NOMO-1 treated with dmso at 0.1 percent for 144 hours (cell line): ENCODE measurements around the gene CDKL4.
"Not testable (repeated sequence)": the region's sequence is repeated elsewhere in the genome, so short reads cannot be mapped to it uniquely, and the experiment has no call there.

ENCODE experiments used
- DNase-seq: peaks from one replicate; lab custom pipeline; 2025; ENCODE audit not compliant: unreplicated experiment; lab: John Stamatoyannopoulos, UW

The CDKL4 gene

DNA sequence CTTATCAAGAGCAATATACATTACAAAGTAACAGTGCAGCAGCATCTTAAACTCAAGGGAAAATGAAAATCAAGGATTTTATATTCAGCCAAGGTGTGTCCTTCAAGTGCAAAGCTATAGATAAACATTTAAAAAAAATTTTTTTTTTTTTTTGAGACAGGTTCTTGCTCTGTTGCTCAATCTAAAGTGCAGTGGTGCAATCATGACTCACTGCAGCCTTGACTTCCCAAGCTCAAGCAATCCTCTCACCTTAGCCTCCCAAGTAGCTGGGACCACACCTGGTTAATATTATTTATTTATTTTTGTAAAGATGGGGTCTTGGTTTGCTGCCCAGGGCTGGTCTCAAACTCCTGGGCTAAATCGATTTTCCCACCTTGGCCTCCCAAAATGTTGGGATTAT, 9.0 kb downstream of the CDKL4 start:
- no peak for DNase-seq

DNA sequence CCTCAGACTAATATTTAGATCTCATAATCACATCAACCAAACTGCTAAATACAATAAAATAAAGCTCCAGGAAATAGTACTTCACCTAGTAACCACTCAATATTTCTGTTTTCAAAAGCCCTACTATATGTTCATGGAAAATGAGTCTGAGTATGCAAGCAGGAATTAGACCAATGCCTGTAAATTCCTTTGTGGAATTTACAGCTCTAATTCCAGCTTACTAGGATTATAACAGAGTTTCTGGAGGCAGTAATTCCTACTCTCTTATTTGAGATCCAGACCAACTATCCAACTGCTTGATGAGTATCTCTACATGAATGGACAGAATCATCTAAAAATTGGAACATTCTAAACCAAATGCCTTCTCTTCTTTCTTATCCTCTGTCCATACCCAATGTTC, 11.6 kb downstream of the CDKL4 start:
- DNase-seq: no peak

DNA sequence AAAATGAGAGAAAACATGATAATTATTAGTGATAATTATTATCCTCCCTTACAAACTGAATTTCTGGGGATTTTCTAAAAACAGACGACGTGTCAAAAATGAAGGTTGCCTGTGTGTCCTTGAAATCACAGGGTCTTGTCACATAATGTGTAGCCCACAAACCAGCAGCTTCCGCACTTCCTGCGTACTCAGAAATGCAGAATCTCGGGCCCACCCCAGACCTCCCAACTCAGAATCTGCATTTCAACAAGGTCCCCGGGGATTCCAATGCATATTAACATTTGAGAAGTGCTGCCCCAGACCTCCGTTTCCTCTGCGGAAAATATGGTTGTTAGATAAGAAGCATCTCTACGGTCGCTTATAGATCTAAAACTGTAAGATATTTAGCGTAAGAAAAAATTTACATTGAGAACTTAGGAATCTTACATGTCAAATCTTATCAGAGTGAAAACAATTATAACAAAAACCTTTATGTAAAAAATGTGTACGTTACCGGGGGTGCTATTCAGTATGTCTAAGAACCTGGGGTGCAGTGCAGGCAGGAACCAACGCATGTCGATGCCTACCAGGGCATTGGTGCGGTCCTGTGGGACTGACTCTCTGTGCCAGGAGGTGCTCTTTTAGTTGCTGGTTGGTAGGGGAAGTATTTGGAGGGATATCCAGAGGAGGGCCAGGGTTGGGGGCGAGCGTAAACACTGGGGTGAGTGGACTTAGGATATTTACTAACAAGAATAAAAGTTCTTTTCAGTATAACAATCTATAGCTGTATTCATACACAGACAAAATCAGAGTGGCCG, 15.2 kb downstream of the CDKL4 start:
- no peak for DNase-seq

DNA sequence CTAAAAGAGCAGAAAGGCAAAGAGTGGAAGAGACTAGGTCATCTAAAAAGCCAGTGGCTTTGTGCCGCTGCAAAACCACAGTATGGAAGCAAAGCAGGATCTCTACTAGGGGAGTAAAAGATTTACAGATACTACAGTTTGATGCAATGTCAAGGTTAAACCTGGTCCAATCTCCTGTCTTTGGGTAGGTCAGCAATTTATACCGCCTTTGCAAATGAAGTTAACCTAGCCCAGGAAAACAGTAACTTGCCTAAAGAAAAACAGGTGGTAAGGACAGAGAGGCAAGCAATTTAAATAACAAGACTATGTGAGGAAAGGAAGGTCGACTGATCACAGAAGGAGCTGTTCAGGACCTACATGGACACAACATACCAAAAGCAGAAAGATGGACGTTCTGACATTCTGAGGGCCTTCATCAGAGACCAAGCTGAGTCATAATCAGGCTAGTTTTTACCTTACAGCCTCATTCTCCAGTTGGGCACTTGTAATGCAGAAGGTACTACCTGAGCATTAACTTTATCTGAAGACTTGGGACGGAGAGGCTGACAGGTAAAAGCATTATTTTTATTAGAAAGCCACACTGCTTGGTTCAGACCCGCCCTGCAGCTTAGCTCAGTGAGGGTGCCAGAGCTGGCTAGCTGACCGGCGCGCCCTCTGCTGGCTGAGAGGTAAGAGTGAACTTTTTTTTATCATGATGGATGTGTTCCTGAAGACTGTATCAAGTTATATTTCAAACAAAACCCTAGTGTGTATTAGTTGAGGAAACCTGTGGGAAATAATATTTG, 15.9 kb downstream of the CDKL4 start:
- peak; percentile 45 for DNase-seq

- DNase-seq: no peak
These were observed 18.2 kb downstream of the CDKL4 start for GRCh38 chr2:39225567-39225966.

DNA sequence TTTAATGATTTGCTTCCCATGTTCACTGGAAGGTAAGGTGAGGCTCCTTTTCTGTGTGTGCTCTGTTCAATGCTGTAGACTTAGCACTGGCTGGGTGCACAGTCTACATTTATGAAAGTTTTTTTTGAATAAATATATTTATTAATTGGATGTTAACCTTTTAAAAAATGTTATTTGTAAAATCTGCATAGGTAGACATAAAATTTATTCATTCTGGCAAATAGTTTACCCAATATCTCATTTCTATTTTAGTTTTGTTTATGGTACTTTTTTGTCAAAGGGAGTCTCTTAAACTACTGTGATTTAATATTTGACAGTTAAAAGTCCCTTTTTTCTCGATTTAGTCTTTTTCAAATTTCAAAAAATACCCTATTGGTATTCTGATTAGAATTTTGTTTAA, 19.9 kb downstream of the CDKL4 start:
- DNase-seq: no peak

- DNase-seq: no peak
These were observed 22.3 kb downstream of the CDKL4 start for GRCh38 chr2:39221459-39221858.

DNA sequence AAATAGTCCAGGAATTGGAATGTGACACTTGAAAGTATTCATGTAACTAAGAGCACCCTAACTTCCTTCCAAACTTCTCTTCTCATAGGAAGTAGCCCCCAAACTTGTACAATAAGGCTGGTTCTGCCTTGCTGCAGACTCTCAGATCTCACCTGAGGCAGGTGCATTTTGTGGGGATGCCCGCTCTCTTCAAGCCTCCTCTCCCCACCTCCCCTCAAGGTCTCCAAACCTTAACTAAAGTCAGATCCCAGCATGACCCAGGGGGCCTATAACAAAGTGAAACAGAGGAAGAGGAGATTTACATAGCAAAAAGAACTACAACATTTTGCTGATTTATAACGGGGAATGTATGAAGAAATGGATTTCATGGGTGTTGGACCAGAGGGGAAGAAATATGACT, 23.6 kb downstream of the CDKL4 start:
- DNase-seq: no peak

GRCh38 chr2:39218391-39218790, 25.4 kb downstream of the CDKL4 start:
- no peak for DNase-seq

DNA sequence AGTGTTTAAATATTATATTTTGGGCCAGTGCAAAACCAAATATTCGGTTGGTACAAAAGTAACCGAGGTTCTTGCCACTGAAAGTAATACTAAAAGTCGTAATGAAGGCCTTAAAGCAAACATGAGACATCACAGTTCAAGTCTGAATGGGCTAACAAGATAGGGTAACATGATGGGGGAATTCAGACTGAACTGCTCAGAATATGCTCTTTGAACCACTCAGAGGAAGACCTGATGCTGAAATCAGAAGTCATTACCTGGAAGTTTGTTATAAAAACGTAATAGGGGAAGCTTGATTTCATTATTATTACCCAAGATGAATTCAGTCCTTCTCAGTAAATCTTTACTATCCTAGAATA, 26.6 kb downstream of the CDKL4 start:
- no peak for DNase-seq

DNA sequence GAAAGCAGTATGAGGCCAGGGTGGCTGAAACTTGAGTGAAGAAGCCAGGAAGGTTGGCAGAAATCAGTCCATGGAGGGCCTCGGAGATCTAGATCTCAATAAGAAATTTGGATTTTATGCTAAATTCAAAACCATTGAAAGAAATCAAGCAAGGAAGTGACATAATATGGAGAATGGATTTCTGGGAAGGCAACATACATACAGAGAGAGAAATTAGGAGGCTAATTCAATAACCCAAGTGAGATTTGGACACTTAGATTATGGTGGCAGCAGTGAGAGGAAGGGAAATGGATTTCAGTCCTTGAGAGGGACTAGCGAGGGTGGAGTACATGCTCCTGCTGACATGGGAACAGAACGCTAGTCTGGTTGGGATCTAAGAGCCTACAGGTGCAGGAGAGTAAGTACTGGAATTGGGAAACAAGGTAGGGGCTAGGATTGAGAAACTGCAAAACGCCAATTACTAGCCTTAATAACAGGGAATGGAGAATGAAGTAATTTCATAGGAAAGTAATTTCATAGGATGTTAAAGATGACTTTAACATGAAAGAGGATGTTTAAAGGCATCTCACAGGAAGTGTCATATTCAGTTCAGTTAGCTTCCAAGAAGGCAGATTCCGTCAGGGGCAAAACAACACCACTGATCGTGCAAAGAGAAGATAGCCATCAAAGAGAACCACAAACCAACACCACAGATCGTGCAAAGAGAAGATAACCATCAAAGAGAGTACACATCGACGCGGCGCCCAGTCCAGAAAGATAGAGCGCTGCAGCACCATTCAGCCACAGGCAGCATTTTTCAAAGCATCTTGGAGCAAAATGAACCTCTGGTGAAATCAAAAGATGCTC, 27.2 kb downstream of the CDKL4 start:
- no peak for DNase-seq

DNA sequence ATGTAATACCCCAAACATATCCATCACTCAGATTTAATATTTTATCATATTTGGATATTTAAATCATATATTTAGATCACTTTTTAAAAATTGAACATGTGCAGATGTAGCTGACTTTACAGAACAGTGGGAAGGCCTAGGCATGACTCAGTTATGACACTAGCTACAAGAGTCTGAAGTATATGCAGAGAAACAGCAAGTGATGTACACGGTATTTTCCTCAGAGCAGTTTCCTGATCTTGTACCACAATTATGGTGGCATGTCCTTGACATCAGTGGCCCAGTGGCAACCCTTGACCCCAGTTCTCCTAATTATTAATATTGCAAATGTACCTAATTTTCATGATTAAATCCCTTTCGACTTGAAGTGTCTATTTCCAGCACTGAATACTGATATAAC, 28.2 kb downstream of the CDKL4 start:
- DNase-seq: no peak

GRCh38 chr2:39213015-39213414, 30.8 kb downstream of the CDKL4 start:
- no peak for DNase-seq

DNA sequence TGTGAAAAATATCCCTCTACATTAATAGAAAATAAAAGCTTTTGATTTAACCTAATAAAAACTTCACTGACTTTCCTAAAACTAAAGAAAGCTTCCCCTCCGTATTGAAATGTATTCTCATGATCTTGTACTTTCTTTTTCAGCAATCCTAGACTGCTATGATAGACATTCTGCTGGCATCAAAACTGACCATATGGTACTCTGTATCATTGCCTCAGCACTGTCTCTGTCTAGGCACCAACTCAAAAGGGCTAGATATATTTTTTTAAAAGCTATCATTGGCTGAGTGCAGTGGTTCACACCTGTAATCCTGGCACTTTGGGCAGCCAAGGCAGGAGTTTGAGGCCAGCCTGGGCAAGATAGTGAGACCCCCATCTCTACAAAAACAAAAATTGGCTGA, 32.9 kb downstream of the CDKL4 start:
- no peak for DNase-seq

GRCh38 chr2:39203382-39203781, 40.4 kb downstream of the CDKL4 start:
- DNase-seq: no peak

GRCh38 chr2:39202639-39203369, 41.0 kb downstream of the CDKL4 start:
- no peak for DNase-seq

GRCh38 chr2:39197003-39197402, 46.8 kb downstream of the CDKL4 start:
- DNase-seq: not testable (repeated sequence)

- DNase-seq: no peak
These were observed 49.1 kb downstream of the CDKL4 start for GRCh38 chr2:39194686-39195085.

DNA sequence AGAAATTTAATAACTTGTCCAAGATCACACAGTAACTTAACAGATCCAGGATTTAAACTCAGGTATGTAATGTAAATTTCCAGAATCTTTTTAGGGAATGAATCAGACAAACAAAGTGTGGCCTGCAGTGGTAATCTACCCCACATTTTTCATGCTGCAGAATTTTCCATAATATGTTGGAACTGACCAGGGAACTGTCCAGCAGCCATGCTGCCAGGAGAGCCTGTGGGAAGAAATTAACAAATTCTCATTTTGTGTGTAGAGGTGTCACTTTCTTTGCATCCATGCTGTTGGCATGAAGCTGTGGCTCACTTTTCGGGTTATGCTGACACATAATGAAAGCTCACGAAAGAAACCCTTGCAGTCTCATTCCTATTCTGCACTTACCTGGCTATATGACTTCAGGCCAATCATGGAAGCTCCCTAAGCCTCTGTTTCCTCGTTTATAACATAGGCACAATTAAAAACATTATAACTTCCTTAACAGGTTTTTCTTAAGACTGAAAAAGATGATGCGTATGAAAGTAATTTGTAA, 54.7 kb downstream of the CDKL4 start:
- DNase-seq: no peak

DNA sequence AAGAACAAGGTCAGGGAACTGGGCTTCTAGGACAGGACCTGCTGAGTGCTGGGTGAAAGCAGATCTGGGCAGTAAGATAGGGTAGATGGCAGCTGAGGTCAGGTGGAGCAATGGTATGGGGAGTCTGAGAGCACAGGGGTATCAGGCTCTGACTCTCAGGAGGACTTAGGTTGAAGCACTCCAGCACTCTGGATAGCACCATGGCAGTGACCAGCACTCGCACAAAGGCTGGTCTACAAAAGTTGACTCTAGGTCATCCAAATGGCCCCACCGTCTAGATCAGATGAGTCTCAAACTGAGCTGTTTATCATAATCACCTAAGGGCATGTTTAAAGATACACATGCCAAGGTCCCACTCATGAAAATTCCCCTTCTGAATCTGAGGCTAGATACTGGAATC, 60.1 kb downstream of the CDKL4 start:
- no peak for DNase-seq

GRCh38 chr2:39181297-39181696, 62.5 kb downstream of the CDKL4 start:
- DNase-seq: no peak
